A673 (cell line): Measurements from ENCODE around the gene MIEF1. TPM values are rescaled to one million over a fixed set of nuclear protein-coding genes. Genes with fewer than 3 reads are reported as not detected.
A peak's percentile ranks its signal among the peaks of the same experiment; 100 is the strongest.

Experiments used
- BruUV-seq: library from RNA; stranded (reverse); fragments of 400-500 nt; replicated peaks from 2 replicates; lab custom pipeline; 2021; lab: Mats Ljungman, UMichigan
- CTCF ChIA-PET: fragments of 300-600 bp; sonication (Branson Sonifier 250); formaldehyde crosslinking; loops from one replicate; lab custom pipeline; 2022; ENCODE audit warnings: antibody characterized with exemption; lab: Charles Lee
- POLR2A ChIA-PET: fragments of 300-600 bp; sonication (Branson Sonifier 250); formaldehyde crosslinking; loops from one replicate; lab custom pipeline; 2022; ENCODE audit warnings: antibody characterized with exemption; ENCODE audit not compliant: low non-redundant PET; lab: Charles Lee
- DNase-seq: peaks from one replicate; pipeline ENCODE4 v3.0.0-alpha.2; 2015; ENCODE audit warnings: low spot score
- H3K27ac ChIP-seq: fragments of 200-600 bp; sonication (generic); 2 replicates; pipeline ENCODE4 v1.5.1; 2016; ENCODE audit warnings: mixed run types, low read depth, mild to moderate bottlenecking, mixed read lengths, antibody characterized with exemption, low read length; ENCODE audit not compliant: poor library complexity, severe bottlenecking
- H3K27me3 ChIP-seq: fragments of 200-600 bp; sonication (generic); replicated peaks from 2 replicates; pipeline ENCODE4 v1.6.1; 2017; ENCODE audit warnings: mixed run types, low read depth, mild to moderate bottlenecking, mixed read lengths, antibody characterized with exemption, low read length; ENCODE audit not compliant: insufficient read depth, poor library complexity
- H3K36me3 ChIP-seq: fragments of 200-600 bp; sonication (generic); 2 replicates; pipeline ENCODE4 v1.6.1; 2016; ENCODE audit warnings: mixed run types, mild to moderate bottlenecking, mixed read lengths, antibody characterized with exemption, low read length; ENCODE audit not compliant: insufficient read depth, poor library complexity, severe bottlenecking
- H3K4me1 ChIP-seq: fragments of 200-600 bp; sonication (generic); 2 replicates; pipeline ENCODE4 v1.6.1; 2017; ENCODE audit warnings: mixed run types, mild to moderate bottlenecking, mixed read lengths, antibody characterized with exemption, low read length; ENCODE audit not compliant: insufficient read depth, poor library complexity, severe bottlenecking
- H3K4me3 ChIP-seq: fragments of 200-600 bp; sonication (generic); 2 replicates; pipeline ENCODE4 v1.5.1; 2016; ENCODE audit warnings: low read depth, mixed run types, mild to moderate bottlenecking, mixed read lengths, low read length; ENCODE audit not compliant: poor library complexity, severe bottlenecking
- H3K9me3 ChIP-seq: fragments of 200-600 bp; sonication (generic); 2 replicates; pipeline ENCODE4 v1.6.1; 2016; ENCODE audit warnings: mixed run types, low read depth, mild to moderate bottlenecking, mixed read lengths, antibody characterized with exemption, low read length; ENCODE audit not compliant: poor library complexity, severe bottlenecking
- EZH2 ChIP-seq: fragments of 200-600 bp; sonication (generic); IDR thresholded peaks from 2 replicates; pipeline ENCODE4 v1.6.1; 2017; ENCODE audit warnings: borderline replicate concordance, low read depth, mild to moderate bottlenecking, mixed read lengths, antibody characterized with exemption, low read length; ENCODE audit not compliant: poor library complexity, severe bottlenecking
- intact Hi-C: fragments of 100-400 bp; cut with micrococcal nuclease; formaldehyde crosslinking; loops from one replicate; pipeline ENCODE4 v1.10.0; 2022; ENCODE audit not compliant: unreplicated experiment
- total RNA-seq: library from RNA; stranded (reverse); gene quantifications from 2 replicates; pipeline ENCODE4 v1.2.3, GENCODE V29; 2021
- TF ChIP-seq, protein P1 (sequence below): fragments of 300-800, 200-600 bp; sonication (generic); conservative IDR thresholded peaks from 2 replicates; pipeline ENCODE4 v1.5.1; 2017; ENCODE audit warnings: low read depth, mild to moderate bottlenecking, antibody characterized with exemption, low read length, moderate library complexity, mixed read lengths

Gene MIEF1
- total RNA-seq, 1 experiment from 2014 or later, result 55.1 TPM

DNA sequence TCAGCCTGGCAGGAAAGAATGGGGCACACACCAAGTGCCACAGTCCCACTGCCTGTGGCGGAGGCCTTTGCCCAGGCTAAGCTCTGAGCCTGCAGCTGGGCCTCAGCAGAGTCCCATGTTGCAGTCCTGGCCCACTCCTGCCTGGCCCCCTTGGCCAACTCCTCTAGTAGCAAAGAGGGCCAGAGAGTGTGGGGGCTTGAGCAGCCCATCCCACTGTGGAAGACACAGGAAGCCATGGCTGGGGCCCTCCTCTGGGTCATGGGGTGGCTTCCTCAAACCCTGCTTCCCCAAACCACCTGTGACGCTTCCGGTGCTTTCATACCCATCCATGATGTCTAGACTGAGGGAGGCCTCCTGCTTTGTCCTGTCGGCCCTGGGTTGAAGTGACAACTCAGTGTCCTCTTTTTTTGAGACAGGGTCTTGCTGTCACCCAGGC is 24.7 kb downstream of the MIEF1 start:
- Histone ChIP-seq H3K4me3 (no peak overlapping the region), H3K9me3 (no peaks in the 10 kb centered on the region), H3K27ac (peak overlapping the region; percentile 25), H3K27me3 (no peaks in the 10 kb centered on the region), H3K36me3 (peaks cover 55% of the 10 kb centered on the region), H3K4me1 (peaks cover 46% of the 10 kb centered on the region)
- DNase-seq, result no peak
- ChIA-PET POLR2A (interaction anchor here (0.6 kb wide), 1 partner anchor 745 kb away, joined by 18 read pairs; no protein-coding TSS in a partner anchor), CTCF (no interaction called here)
- BruUV-seq, result no TSS peak
- TF ChIP-seq EZH2, result no peak
- TF ChIP-seq, protein P1, sequence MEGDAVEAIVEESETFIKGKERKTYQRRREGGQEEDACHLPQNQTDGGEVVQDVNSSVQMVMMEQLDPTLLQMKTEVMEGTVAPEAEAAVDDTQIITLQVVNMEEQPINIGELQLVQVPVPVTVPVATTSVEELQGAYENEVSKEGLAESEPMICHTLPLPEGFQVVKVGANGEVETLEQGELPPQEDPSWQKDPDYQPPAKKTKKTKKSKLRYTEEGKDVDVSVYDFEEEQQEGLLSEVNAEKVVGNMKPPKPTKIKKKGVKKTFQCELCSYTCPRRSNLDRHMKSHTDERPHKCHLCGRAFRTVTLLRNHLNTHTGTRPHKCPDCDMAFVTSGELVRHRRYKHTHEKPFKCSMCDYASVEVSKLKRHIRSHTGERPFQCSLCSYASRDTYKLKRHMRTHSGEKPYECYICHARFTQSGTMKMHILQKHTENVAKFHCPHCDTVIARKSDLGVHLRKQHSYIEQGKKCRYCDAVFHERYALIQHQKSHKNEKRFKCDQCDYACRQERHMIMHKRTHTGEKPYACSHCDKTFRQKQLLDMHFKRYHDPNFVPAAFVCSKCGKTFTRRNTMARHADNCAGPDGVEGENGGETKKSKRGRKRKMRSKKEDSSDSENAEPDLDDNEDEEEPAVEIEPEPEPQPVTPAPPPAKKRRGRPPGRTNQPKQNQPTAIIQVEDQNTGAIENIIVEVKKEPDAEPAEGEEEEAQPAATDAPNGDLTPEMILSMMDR, result no peak
- intact Hi-C loops, result loop anchor here (5.0 to 10.0 kb wide), 2 partner anchors 132 to 209 kb away; partner anchors contain the start of genes RPL3 and TAB1

DNA sequence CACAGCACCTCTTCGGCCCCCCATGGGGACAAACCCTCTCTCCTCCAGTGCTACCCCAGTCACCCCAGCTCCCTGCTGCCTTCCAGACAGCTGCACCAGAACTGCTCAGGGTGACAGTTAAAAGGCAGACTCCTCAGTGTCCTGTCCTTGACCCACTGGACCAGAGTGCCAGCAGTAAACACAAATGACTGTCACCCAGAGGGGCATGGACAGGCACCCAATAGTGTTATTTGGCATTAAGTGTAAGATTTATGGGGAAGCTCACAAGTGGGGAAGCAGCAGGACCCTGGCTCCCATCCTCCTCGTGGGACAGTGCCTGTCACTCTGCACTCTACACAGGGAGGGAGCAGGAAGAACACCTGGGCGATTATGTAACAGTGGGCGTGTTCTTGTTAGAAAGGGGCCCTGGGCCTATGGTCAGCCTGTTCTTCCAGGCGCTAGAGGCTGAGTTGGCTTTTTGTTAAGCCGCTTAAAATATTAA is 25.4 kb downstream of the MIEF1 start:
- Histone ChIP-seq H3K4me3 (no peak overlapping the region), H3K27me3 (no peaks in the 10 kb centered on the region), H3K36me3 (peaks cover 47% of the 10 kb centered on the region), H3K4me1 (peaks cover 48% of the 10 kb centered on the region), H3K9me3 (no peaks in the 10 kb centered on the region), H3K27ac (peak overlapping the region; percentile 27)
- BruUV-seq, result no TSS peak
- ChIA-PET CTCF (no interaction called here), POLR2A (no interaction called here)
- DNase-seq, result no peak
- intact Hi-C loops, result loop anchor here (5.0 to 10.0 kb wide), 2 partner anchors 133 to 210 kb away; partner anchors contain the start of genes RPL3 and TAB1
- no peak for TF ChIP-seq EZH2
- TF ChIP-seq, protein P1, result no peak

DNA sequence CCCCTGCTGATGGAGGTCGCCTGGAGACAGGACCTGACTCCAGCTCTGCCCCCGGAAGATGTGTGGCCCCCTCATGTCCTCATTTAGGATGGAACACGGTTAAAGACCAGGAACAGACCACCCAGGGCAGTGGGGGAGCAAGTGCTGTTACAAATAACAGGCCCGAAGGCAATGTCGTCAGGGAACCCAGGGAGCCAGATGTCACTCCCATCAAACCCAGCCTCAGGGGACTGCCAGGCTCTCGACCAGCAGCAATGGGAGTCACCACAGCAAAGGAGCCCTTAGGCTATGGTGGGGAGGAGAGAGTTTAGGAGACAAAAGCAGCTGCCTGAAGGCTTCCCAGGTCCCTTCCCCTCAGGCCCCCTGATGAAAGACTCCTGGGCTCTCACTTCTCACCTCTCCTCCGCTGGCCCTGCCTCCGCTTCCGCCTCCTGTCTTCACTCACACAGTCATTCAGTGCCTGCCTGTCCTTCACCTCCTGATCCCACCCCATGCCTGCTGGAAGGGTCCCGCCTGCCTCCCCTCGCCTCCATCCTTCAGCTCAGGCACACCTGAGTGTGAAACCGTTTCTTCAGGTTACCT is 26.1 kb downstream of the MIEF1 start:
- intact Hi-C loops, result loop anchor here (5.0 to 10.0 kb wide), 2 partner anchors 133 to 211 kb away; partner anchors contain the start of genes RPL3 and TAB1
- POLR2A ChIA-PET, result no interaction called here
- Histone ChIP-seq H3K27me3 (no peaks in the 10 kb centered on the region), H3K9me3 (no peaks in the 10 kb centered on the region), H3K4me1 (peaks cover 44% of the 10 kb centered on the region), H3K27ac (peak overlapping the region; percentile 27), H3K4me3 (no peak overlapping the region), H3K36me3 (peaks cover 41% of the 10 kb centered on the region)
- no peak for TF ChIP-seq EZH2
- TF ChIP-seq, protein P1, result no peak
- DNase-seq, result peak; percentile 50
- BruUV-seq, result no TSS peak
- CTCF ChIA-PET, result interaction anchor here (0.6 to 2.1 kb wide), 7 partner anchors 31 to 759 kb away, joined by 3 to 26 read pairs (median 7); partner anchors contain the start of gene TAB1
